ENCODE measurements around the gene TOPAZ1.

Gene TOPAZ1

GRCh38 chr3:44241706-44242105 is at the start of gene TOPAZ1:
Gene TOPAZ1, plus strand, starts transcription at chr3:44241886. Its CDS starts 168 bp downstream, at chr3:44242054.
- H3K27me3 ChIP-seq (ENCODE audit: control insufficient read depth in 5 of 5, insufficient read depth in 4 of 5, low read length in 5 of 5) = no peaks in the 10 kb centered on the region
- no peaks in the 10 kb centered on the region for H3K36me3 ChIP-seq (ENCODE audit: control insufficient read depth in 5 of 5, insufficient read depth in 5 of 5, low read length in 5 of 5)
- H3K27ac ChIP-seq (ENCODE audit: low read depth, low read length) = no peak within 1 kb of the TSS
- no peak within 1 kb of the TSS for H3K4me3 ChIP-seq (ENCODE audit: low read depth in 1 of 5, low read length in 5 of 5)
- H3K9ac ChIP-seq (ENCODE audit: low read length in 5 of 5) = no peak within 1 kb of the TSS
- H3K4me1 ChIP-seq (ENCODE audit: control insufficient read depth in 5 of 5, insufficient read depth in 5 of 5, low read length in 5 of 5) = no peaks in the 10 kb centered on the region
- peaks cover 0 to 2% (median 0%) of the 10 kb centered on the region in 5 donors for H3K9me3 ChIP-seq (ENCODE audit: control insufficient read depth in 5 of 5, low read length in 5 of 5)

GRCh38 chr3:44198284-44199269 is 43.1 kb upstream of the TOPAZ1 start:
- Histone ChIP-seq H3K27me3 (ENCODE audit: control insufficient read depth in 5 of 5, insufficient read depth in 4 of 5, low read length in 5 of 5) (no peaks in the 10 kb centered on the region), H3K4me1 (ENCODE audit: control insufficient read depth in 5 of 5, insufficient read depth in 5 of 5, low read length in 5 of 5) (peaks cover 0 to 2% (median 0%) of the 10 kb centered on the region in 5 donors), H3K9ac (ENCODE audit: low read length in 5 of 5) (no peak overlapping the region), H3K4me3 (ENCODE audit: low read depth in 1 of 5, low read length in 5 of 5) (no peak overlapping the region), H3K9me3 (ENCODE audit: control insufficient read depth in 5 of 5, low read length in 5 of 5) (no peaks in the 10 kb centered on the region), H3K36me3 (ENCODE audit: control insufficient read depth in 5 of 5, insufficient read depth in 5 of 5, low read length in 5 of 5) (no peaks in the 10 kb centered on the region), H3K27ac (ENCODE audit: low read depth, low read length) (no peak overlapping the region)

GRCh38 chr3:44206261-44206660 is 35.4 kb upstream of the TOPAZ1 start:
- peaks cover 0 to 3% (median 0%) of the 10 kb centered on the region in 5 donors for H3K27me3 ChIP-seq (ENCODE audit: control insufficient read depth in 5 of 5, insufficient read depth in 4 of 5, low read length in 5 of 5)

GRCh38 chr3:44206862-44207652 is 34.6 kb upstream of the TOPAZ1 start:
- H3K4me1 ChIP-seq (ENCODE audit: control insufficient read depth in 5 of 5, insufficient read depth in 5 of 5, low read length in 5 of 5) = no peaks in the 10 kb centered on the region
- H3K27me3 ChIP-seq (ENCODE audit: control insufficient read depth in 5 of 5, insufficient read depth in 4 of 5, low read length in 5 of 5) = peaks cover 0 to 3% (median 0%) of the 10 kb centered on the region in 5 donors
- H3K36me3 ChIP-seq (ENCODE audit: control insufficient read depth in 5 of 5, insufficient read depth in 5 of 5, low read length in 5 of 5) = no peaks in the 10 kb centered on the region
- no peak overlapping the region for H3K27ac ChIP-seq (ENCODE audit: low read depth, low read length)
- no peak overlapping the region for H3K4me3 ChIP-seq (ENCODE audit: low read depth in 1 of 5, low read length in 5 of 5)
- no peak overlapping the region for H3K9ac ChIP-seq (ENCODE audit: low read length in 5 of 5)
- H3K9me3 ChIP-seq (ENCODE audit: control insufficient read depth in 5 of 5, low read length in 5 of 5) = no peaks in the 10 kb centered on the region

More at GRCh38 chr3:44206261-44206660, 35.4 kb upstream of the TOPAZ1 start:
- no peaks in the 10 kb centered on the region for H3K9me3 ChIP-seq (ENCODE audit: control insufficient read depth in 5 of 5, low read length in 5 of 5)
- no peak overlapping the region for H3K27ac ChIP-seq (ENCODE audit: low read depth, low read length)
- no peak overlapping the region for H3K4me3 ChIP-seq (ENCODE audit: low read depth in 1 of 5, low read length in 5 of 5)
- no peaks in the 10 kb centered on the region for H3K4me1 ChIP-seq (ENCODE audit: control insufficient read depth in 5 of 5, insufficient read depth in 5 of 5, low read length in 5 of 5)
- no peaks in the 10 kb centered on the region for H3K36me3 ChIP-seq (ENCODE audit: control insufficient read depth in 5 of 5, insufficient read depth in 5 of 5, low read length in 5 of 5)
- no peak overlapping the region for H3K9ac ChIP-seq (ENCODE audit: low read length in 5 of 5)

GRCh38 chr3:44208086-44208485 is 33.6 kb upstream of the TOPAZ1 start:
- Histone ChIP-seq H3K27me3 (ENCODE audit: control insufficient read depth in 5 of 5, insufficient read depth in 4 of 5, low read length in 5 of 5) (peaks cover 0 to 3% (median 0%) of the 10 kb centered on the region in 5 donors), H3K36me3 (ENCODE audit: control insufficient read depth in 5 of 5, insufficient read depth in 5 of 5, low read length in 5 of 5) (no peaks in the 10 kb centered on the region), H3K4me3 (ENCODE audit: low read depth in 1 of 5, low read length in 5 of 5) (no peak overlapping the region), H3K27ac (ENCODE audit: low read depth, low read length) (no peak overlapping the region), H3K9me3 (ENCODE audit: control insufficient read depth in 5 of 5, low read length in 5 of 5) (no peaks in the 10 kb centered on the region), H3K4me1 (ENCODE audit: control insufficient read depth in 5 of 5, insufficient read depth in 5 of 5, low read length in 5 of 5) (no peaks in the 10 kb centered on the region), H3K9ac (ENCODE audit: low read length in 5 of 5) (no peak overlapping the region)

GRCh38 chr3:44208568-44208967 is 33.1 kb upstream of the TOPAZ1 start:
- Histone ChIP-seq H3K27me3 (ENCODE audit: control insufficient read depth in 5 of 5, insufficient read depth in 4 of 5, low read length in 5 of 5) (peaks cover 0 to 3% (median 0%) of the 10 kb centered on the region in 5 donors), H3K9ac (ENCODE audit: low read length in 5 of 5) (no peak overlapping the region), H3K4me3 (ENCODE audit: low read depth in 1 of 5, low read length in 5 of 5) (no peak overlapping the region), H3K27ac (ENCODE audit: low read depth, low read length) (no peak overlapping the region), H3K4me1 (ENCODE audit: control insufficient read depth in 5 of 5, insufficient read depth in 5 of 5, low read length in 5 of 5) (no peaks in the 10 kb centered on the region), H3K36me3 (ENCODE audit: control insufficient read depth in 5 of 5, insufficient read depth in 5 of 5, low read length in 5 of 5) (no peaks in the 10 kb centered on the region), H3K9me3 (ENCODE audit: control insufficient read depth in 5 of 5, low read length in 5 of 5) (no peaks in the 10 kb centered on the region)

- Histone ChIP-seq H3K36me3 (ENCODE audit: control insufficient read depth in 5 of 5, insufficient read depth in 5 of 5, low read length in 5 of 5) (no peaks in the 10 kb centered on the region), H3K4me3 (ENCODE audit: low read depth in 1 of 5, low read length in 5 of 5) (no peak overlapping the region), H3K27ac (ENCODE audit: low read depth, low read length) (no peak overlapping the region), H3K9me3 (ENCODE audit: control insufficient read depth in 5 of 5, low read length in 5 of 5) (peaks cover 0 to 6% (median 0%) of the 10 kb centered on the region in 5 donors), H3K27me3 (ENCODE audit: control insufficient read depth in 5 of 5, insufficient read depth in 4 of 5, low read length in 5 of 5) (peaks cover 0 to 2% (median 0%) of the 10 kb centered on the region in 5 donors), H3K4me1 (ENCODE audit: control insufficient read depth in 5 of 5, insufficient read depth in 5 of 5, low read length in 5 of 5) (no peaks in the 10 kb centered on the region), H3K9ac (ENCODE audit: low read length in 5 of 5) (no peak overlapping the region)
Observed at GRCh38 chr3:44210967-44211366, 30.7 kb upstream of the TOPAZ1 start.

- Histone ChIP-seq H3K27ac (ENCODE audit: low read depth, low read length) (no peak overlapping the region), H3K4me3 (ENCODE audit: low read depth in 1 of 5, low read length in 5 of 5) (no peak overlapping the region), H3K9me3 (ENCODE audit: control insufficient read depth in 5 of 5, low read length in 5 of 5) (no peaks in the 10 kb centered on the region), H3K27me3 (ENCODE audit: control insufficient read depth in 5 of 5, insufficient read depth in 4 of 5, low read length in 5 of 5) (peaks cover 0 to 4% (median 0%) of the 10 kb centered on the region in 5 donors), H3K9ac (ENCODE audit: low read length in 5 of 5) (no peak overlapping the region), H3K36me3 (ENCODE audit: control insufficient read depth in 5 of 5, insufficient read depth in 5 of 5, low read length in 5 of 5) (no peaks in the 10 kb centered on the region), H3K4me1 (ENCODE audit: control insufficient read depth in 5 of 5, insufficient read depth in 5 of 5, low read length in 5 of 5) (no peaks in the 10 kb centered on the region)
Observed at GRCh38 chr3:44222337-44222736, 19.3 kb upstream of the TOPAZ1 start.

GRCh38 chr3:44223299-44223698 is 18.4 kb upstream of the TOPAZ1 start:
- H3K9ac ChIP-seq (ENCODE audit: low read length in 5 of 5) = no peak overlapping the region

GRCh38 chr3:44224131-44224530 is 17.6 kb upstream of the TOPAZ1 start:
- peaks cover 0 to 4% (median 0%) of the 10 kb centered on the region in 5 donors for H3K27me3 ChIP-seq (ENCODE audit: control insufficient read depth in 5 of 5, insufficient read depth in 4 of 5, low read length in 5 of 5)

More at GRCh38 chr3:44223299-44223698, 18.4 kb upstream of the TOPAZ1 start:
- H3K9me3 ChIP-seq (ENCODE audit: control insufficient read depth in 5 of 5, low read length in 5 of 5) = no peaks in the 10 kb centered on the region
- H3K4me3 ChIP-seq (ENCODE audit: low read depth in 1 of 5, low read length in 5 of 5) = no peak overlapping the region
- no peaks in the 10 kb centered on the region for H3K36me3 ChIP-seq (ENCODE audit: control insufficient read depth in 5 of 5, insufficient read depth in 5 of 5, low read length in 5 of 5)
- H3K4me1 ChIP-seq (ENCODE audit: control insufficient read depth in 5 of 5, insufficient read depth in 5 of 5, low read length in 5 of 5) = no peaks in the 10 kb centered on the region
- no peak overlapping the region for H3K27ac ChIP-seq (ENCODE audit: low read depth, low read length)
- H3K27me3 ChIP-seq (ENCODE audit: control insufficient read depth in 5 of 5, insufficient read depth in 4 of 5, low read length in 5 of 5) = peaks cover 0 to 4% (median 0%) of the 10 kb centered on the region in 5 donors

More at GRCh38 chr3:44224131-44224530, 17.6 kb upstream of the TOPAZ1 start:
- H3K9ac ChIP-seq (ENCODE audit: low read length in 5 of 5) = no peak overlapping the region
- no peak overlapping the region for H3K27ac ChIP-seq (ENCODE audit: low read depth, low read length)
- H3K9me3 ChIP-seq (ENCODE audit: control insufficient read depth in 5 of 5, low read length in 5 of 5) = no peaks in the 10 kb centered on the region
- H3K4me1 ChIP-seq (ENCODE audit: control insufficient read depth in 5 of 5, insufficient read depth in 5 of 5, low read length in 5 of 5) = no peaks in the 10 kb centered on the region
- no peaks in the 10 kb centered on the region for H3K36me3 ChIP-seq (ENCODE audit: control insufficient read depth in 5 of 5, insufficient read depth in 5 of 5, low read length in 5 of 5)
- H3K4me3 ChIP-seq (ENCODE audit: low read depth in 1 of 5, low read length in 5 of 5) = no peak overlapping the region

Measured in subcutaneous abdominal adipose tissue (tissue), 5 donors.